DLD1 (cell line): ENCODE results near the gene SUPV3L1.
"Not testable (repeated sequence)": the region's sequence is repeated elsewhere in the genome, so short reads cannot be mapped to it uniquely, and the experiment has no call there.

ENCODE experiments used
- in situ Hi-C: cut with HindIII; loops from 2 replicates; pipeline ENCODE4 v1.10.0; 2017; ENCODE audit warnings: low sequenced_read_pairs

SUPV3L1 gene

GRCh38 chr10:69251417-69251816 is 71.4 kb downstream of the SUPV3L1 start:
- in situ Hi-C loops: not testable (repeated sequence)

GRCh38 chr10:69253171-69253570 is 73.1 kb downstream of the SUPV3L1 start:
- in situ Hi-C loops: no loop called here

DNA sequence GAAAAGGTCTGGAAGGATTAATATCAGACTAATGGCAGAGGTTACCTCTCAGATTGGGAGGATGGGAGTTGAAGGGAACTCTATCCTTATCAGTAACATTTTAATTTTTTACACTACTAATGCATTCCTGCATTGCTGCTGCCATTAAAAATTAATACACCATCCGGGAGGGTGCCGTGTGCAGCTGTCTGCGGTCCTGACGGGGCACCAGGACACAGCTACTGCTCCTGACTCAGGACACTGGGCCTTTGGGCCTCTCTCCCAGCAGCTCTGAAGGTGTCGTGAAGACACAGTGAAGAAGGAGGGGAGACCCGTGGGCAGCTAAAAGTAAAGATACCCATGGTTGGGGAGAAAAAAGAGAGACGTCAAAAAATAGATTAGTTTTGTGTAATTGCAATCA is 74.8 kb downstream of the SUPV3L1 start:
- in situ Hi-C loops: no loop called here
